Activated CD4-positive, CD25-positive, alpha-beta regulatory T cell treated with anti-CD3 and anti-CD28 coated beads, Interleukin-2, amount 50 U/mL, for 16 hours (primary cell): ENCODE data around the gene EEF2K.
"Not testable (repeated sequence)": the region's sequence is repeated elsewhere in the genome, so short reads cannot be mapped to it uniquely, and the experiment has no call there.

ENCODE experiments used
- DNase-seq: peaks from one replicate; pipeline ENCODE4 v3.0.0-alpha.2; 2020; ENCODE audit warnings: low read depth, low spot score

Gene EEF2K

DNA sequence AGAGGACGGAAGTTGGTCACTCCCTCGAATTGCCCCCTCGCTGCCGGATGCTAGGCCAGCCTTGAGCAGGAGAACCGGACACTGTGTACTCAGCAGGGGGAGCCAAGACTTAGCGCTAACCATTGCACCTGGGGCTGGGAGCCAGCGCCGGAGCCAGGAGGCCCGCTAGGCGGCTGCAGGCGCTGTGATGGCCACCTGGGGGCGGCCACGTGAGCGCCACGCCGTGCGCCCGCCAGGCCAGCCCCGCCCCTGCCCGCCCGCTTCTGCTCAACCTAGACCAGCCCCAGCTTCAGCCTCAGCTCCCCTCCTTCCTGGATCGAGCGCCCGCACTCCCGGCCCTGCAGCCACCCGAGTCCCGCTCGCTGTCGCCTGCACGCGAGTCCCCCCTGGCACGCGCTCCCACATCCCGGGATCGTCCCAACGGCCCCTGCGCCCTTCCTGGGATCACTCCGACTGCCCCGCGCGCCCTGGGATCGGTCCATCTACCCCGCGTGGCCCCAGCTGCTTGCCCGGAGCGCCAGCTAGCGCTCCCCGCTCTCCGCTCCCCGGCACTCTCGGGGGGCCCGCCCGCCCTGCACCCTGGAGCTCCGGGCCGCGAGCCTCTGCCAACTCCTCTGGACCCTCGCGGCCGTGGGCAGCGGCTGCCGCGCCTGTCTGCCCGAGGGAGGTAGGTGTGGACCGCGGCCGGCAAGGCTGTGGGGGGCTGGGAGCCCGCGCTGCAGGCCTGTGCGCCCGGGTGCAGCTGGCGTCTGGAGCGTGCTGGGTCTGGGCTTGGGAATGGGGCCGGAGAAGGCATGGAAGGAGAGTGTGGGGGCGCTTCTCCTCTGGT lies at the start of gene EEF2K:
Gene EEF2K, plus strand, starts transcription at position 266 of the 829 bp plus-strand sequence. CDS start 19,452 bp downstream, outside the sequence.
- DNase-seq, result peak; percentile 45

DNA sequence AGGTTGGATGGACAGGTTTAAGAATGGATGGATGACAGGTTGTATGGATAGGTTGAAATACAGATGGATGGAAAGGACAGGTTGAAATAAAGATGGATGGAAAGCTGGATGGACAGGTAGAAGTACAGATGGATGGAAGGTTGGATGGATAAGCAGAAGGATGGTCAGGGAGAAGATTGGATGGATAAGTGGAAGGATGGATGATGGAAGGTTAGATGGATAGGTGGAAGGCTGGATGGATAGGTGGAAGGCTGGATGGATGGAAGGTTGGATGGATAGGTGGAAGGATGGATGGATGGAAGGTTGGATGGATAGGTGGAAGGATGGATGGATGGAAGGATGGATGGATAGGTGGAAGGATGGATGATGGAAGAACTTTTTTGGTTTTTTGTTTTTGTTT lies 44.7 kb upstream of the EEF2K start:
- DNase-seq, result no peak

DNA sequence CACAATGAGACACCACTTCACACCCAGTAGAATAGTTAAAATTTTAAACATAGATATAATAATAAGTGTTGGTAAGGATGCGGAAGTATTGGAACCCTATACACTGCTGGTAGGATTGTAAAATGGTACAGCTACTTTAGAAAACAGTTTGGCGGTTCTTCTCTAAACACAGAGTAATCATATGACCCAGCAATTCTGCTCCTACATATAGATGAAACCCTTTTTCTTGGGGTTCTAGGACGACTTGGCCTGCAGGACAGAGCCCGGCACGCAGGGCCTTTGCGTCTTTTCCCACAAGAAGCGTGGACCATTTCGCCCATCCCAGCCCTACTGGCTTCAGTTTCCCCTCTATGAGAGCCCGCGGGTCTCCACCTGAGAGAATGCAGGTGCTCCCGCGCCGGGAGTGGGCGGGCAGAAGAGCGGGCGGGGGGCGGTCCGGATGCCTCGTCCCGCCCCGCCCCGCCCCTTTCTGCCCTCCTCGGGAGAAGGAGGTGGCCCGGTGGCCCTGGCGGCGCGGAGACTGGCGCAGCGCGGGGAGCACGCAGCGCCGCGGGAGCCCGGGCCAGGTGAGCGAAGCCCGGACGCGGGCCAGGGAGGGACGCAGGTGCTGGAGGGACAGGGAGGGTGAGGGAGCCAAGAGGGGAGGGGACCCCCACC lies 44.0 kb upstream of the EEF2K start, which contains the start of gene SDR42E2:
Gene SDR42E2, plus strand, starts transcription at position 508 of the 657 bp plus-strand sequence. CDS start 3,077 bp downstream, outside the sequence.
- DNase-seq, result no peak

DNA sequence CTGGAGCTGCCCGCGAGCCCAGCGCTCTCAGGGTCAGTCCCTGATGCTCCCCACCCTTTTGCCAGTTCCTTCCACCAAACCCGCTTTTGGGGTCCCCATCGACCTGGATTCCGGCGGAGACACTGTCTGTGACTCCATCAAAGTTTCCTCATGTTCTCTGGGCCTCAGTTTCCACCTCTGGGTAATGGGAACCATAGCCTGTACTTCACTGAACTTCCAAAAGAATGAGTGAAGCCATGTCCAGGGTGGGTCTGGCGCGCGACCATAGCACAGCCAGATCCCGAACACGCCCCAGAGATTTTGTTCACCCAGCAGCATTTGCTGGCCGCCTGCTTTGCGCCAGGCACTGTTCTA lies 43.4 kb upstream of the EEF2K start:
- no peak for DNase-seq

DNA sequence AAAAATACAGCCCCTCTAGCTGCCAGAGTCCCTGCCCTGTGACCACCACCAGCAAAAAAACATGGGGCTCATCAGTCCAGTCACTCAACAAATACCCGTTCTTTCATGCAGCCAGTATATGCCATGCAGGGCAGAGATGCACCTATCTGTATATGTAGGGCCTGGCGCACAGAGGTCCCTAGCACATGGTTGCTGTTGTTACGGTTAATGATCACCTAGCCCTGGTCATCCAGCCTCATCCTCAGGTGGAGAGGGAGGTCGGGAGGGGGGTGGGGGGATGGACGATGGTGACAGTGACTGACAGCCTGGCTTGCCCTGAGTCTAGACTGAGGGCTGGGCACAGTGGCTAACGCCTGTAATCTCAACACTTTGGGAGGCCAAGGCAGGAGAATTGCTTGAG lies 42.3 kb upstream of the EEF2K start:
- DNase-seq, result no peak

DNA sequence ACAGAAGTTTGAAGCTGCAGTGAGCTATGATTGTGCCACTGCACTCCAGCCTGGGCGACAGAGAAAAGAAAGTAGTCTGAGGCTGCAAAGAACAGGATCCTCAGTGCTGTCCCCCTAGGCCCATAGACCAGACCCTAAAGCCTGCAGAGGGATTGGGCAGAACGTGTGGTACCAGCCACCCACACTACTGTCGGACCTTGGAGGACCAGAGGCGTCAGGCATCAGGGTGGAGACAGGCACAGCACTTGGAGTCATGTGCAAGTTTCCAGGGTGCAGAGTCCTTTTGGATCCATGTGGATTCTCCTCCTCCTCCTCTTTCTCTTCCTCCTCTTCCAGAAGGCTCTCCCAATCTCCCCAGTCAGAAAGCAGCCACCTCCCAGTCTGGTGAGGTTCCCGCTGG lies 41.6 kb upstream of the EEF2K start:
- DNase-seq, result no peak

DNA sequence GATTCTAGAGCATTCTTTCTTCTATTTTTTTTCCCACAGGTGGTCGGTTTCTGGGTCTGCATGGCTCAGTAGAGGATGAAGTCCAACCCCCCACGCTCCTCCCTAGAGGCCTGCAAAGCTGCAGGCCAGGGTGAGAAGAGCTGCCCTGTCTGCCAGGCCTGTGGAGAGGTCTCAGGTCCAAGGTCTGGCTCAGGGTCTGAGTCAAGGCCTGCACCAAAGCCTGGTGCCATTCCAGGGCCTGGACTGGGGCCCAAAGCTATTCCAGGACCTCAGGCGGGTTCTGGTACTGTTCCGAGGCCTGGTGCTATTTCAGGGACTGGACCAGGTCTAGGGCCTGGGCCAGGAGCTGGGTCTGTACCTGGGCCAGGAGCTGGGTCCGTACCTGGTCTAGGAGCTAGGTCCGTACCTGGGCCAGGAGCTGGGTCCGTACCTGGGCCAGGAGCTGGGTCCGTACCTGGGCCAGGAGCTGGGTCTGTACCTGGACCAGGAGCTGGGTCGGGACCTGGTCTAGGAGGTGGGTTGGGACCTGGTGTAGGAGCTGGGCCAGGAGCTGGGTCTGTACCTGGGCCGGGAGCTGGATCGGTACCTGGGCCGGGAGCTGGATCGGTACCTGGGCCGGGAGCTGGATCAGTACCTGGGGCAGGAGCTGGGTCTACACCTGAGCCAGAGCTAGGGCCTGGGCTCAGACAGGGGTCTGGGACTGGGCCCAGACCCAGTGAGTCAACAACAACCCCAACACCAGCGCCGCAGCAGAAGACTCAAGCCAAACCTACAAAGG lies 40.4 kb upstream of the EEF2K start:
- DNase-seq, result no peak

DNA sequence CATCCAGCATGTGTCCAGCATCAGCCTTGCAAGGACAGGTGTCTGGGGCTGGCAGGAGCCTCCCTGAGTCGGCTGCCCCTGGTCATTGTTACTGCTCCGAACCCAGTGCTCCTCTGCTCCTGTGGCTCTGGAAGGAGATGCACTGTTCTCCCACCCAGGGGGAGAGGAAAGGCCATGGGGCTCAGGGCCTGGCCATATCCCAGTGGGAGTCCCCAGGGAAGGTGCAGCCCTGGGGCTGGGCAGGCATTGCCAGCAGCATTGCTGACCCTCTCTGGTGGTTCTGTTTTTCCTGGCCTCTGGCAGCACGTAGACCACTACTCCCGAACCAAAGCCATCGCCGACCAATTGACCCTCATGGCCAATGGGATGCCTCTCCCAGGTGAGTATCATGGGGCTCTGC lies 34.1 kb upstream of the EEF2K start:
- DNase-seq, result no peak

DNA sequence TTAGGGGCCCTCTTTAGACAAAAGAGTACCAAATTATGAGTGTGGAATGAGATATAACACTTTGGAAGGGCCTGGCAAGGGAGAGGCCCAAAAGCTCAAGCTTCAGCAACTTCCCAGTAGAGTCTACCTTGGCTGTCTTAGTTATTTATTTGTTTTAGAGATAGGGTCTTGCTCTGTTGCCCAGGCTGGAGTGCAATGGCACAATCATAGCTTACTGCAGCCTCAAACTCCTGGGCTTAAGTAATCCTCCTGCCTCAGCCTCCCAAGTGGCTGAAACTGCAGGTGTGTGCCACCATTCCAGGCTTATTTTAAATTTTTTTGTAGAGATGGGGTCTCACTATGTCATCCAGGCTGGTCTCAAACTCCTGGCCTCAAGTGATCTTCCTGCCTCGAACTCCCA lies 33.4 kb upstream of the EEF2K start:
- not testable (repeated sequence) for DNase-seq

DNA sequence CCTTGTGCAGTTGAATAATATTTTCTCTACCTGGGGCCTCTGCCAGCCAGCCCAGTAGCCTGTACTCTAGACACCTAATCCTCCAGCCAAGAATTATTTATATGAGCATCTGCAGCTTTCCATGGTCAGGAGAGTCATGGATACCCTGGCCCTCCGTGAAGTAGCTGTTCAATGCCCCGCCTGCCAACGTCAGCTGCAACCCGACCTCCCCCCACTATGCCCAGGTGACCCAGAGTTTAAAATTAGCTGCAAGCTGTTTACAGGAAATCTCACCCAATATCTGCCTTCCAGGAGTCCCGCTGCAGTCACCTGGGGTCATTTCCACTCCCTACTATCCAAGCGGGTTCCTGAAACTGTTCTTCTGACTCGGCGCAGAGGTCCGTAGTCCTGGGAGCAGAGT lies 31.4 kb upstream of the EEF2K start:
- DNase-seq, result no peak

DNA sequence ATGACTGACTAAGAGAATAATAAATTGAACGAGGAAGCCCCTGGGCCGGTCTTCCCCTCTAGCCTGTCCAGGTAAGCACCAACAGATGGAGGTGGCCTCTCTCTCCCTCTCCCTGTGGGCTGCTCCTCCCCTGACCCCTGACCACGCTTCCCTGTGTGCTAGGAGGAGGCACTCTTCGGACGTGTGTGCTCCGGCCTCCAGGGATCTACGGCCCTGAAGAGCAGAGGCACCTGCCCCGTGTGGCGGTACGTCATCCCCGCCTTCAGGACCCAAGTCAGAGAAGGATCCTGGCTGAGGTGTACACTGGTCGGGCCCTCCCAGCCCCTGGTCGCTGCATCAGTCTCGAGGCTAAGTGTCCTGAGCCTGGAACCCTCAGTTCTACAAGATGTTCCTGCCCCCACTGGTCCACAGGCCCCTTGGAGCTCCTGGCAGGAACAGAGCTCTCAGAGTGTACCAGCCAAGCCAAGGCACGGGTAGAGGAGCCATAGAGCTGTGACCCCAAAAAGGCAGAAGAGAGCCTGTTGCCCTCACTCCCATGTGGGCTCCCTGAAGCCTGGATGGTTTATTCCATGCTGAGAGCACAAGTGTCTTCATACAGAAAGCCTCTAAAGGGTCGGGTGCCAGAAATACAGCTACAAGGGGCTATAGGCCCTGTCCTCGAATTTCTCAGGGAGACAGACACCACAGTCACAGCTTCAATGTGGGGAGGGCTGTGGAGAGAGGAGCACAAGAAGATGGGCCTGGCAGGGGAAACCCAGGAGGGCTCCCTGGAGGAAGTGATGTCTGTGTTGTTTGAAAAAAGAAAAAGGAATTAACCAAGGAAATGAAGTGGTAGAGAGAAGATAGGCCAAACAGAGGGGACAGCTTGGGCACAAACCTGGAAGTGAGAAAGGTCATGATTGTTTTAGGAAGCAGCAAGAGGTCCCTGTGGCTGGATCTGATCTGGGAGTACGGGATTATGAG lies 27.8 kb upstream of the EEF2K start:
- no peak for DNase-seq

DNA sequence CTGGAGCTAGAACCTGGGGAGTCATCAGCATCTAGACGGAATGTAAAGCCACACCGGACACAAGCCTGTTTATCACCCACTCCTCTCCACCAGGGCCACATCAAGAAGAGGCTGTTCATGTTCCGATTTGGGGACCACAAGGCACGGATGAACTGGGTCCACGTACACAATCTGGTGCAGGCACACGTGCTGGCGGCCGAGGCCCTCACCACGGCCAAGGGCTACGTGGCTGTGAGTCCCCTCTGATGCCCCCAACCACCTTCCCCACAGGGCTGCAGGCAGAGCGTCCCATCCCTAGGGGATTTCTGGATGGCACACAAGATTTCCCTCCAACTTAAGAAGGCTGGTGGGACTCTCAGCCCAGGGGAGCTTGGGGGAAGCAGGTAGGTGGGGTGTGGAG lies 24.7 kb upstream of the EEF2K start:
- DNase-seq, result no peak

DNA sequence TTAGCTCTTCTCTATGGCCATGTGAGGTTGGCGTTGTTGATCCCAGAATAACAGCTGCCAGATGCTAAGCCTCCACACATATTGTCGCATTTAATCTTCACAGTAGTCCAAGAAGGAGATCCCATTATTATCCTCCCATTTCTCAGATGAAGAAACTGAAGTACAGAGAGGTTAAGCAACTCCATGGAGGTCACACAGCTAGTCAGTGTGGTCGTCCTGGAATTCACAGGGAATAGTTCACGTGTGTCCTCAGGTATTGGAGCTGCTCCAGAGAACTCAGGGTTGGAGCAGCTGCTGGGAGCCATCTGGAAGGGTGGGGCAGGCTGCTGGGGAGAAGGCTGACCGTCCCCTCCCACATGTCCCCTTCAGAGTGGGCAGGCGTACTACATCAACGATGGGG lies 24.2 kb upstream of the EEF2K start:
- DNase-seq, result no peak

DNA sequence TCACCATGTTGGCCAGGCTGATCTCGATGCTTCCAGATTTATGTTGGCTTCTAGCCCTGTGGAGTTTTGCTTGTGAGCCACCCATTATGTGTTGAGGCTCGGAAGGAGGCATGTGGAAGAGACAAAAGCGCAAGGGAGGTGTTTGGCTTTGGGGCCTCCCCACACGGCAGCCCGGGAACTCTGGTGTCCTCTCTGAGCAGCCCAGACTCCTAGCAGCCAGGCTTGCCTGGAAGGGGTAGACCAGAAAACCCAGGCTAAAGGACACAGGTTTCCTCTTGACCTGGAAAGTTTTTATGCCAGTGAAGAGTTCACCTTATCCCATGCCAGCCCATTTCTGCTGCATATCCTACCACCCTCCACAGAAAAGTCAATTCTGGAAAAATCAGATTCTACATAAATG lies 22.7 kb upstream of the EEF2K start:
- no peak for DNase-seq

DNA sequence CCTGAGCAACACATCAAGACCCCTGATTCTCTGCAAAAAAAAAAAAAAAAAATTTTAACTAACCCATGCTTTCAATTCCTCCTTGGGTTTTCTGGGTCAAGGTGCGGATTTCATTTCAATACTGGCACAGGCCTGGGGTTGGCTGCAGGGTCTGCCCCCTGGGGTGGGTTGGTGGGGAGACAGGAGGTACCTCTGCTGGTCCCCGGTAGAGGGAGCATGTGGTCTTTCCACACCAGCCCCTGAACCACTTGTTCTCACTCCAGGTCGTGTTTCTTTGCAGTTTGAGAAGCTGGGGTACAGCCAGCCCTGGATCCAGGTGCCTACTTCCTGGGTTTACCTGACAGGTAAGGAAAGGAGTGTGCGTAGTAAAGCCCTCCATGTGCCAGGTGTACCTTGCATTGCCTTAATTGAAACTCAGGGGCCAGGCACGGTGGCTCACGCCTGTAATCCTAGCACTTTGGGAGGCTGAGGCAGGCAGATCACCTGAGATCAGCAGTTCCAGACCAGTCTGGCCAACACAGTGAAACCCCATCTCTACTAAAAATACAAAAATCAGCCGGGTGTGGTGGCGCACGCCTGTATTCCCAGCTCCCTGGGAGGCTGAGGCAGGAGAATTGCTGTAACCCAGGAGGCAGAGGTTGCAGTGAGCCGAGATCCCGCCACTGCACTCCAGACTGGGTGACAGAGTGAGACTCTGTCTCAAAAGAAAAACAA lies 22.0 kb upstream of the EEF2K start:
- DNase-seq, result no peak

DNA sequence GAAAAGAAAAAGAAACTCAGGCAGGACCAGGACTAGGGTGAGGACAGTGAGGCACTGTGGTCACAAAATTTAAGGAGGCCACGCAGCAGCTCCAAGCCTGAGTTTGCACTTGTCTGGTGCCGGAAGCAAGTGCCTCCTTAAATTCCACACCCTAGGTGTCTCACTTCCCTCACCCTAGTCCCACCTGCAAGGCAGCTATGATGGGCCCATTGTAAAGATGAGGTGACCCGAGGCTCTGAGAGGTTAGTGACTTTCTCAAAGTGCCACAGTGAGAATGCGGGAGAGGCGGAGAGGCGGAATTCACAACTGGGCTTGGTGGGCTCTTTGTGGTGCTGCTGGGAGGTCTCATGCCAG lies 21.5 kb upstream of the EEF2K start:
- DNase-seq, result no peak

DNA sequence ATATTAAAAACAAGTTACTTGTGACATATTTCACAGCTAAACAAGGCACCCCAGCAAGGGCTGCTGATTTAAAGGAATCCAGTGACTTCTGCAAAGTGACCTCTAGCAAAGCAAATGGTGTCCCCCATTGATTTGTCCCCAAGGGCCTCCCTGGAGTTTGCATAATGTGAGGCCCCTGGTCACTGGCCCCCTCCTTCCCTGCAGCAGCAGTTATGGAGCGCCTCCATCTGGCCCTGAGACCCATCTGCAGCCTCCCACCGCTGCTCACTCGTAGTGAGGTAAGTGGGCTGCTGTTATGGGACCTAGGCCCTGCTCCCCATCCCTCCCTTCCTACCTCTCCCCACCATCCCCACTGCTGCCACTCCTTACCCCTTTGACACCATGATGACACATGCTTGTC lies 19.6 kb upstream of the EEF2K start:
- no peak for DNase-seq

DNA sequence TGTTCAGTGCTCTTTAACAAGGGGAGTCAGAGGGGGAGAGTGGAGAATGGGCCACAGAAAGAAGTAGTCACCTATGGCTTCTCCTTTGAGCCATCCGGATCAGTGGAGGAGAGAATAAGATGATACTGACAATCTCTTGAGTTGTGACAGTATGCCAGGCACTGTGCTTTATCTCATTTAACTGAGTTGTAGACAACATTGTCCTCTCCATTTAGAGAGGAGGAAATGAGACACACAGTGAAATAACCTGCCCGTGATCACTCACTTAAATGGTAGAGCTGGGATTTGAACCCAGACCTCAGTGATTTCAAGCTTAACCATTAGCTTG lies 17.8 kb upstream of the EEF2K start:
- DNase-seq, result no peak

DNA sequence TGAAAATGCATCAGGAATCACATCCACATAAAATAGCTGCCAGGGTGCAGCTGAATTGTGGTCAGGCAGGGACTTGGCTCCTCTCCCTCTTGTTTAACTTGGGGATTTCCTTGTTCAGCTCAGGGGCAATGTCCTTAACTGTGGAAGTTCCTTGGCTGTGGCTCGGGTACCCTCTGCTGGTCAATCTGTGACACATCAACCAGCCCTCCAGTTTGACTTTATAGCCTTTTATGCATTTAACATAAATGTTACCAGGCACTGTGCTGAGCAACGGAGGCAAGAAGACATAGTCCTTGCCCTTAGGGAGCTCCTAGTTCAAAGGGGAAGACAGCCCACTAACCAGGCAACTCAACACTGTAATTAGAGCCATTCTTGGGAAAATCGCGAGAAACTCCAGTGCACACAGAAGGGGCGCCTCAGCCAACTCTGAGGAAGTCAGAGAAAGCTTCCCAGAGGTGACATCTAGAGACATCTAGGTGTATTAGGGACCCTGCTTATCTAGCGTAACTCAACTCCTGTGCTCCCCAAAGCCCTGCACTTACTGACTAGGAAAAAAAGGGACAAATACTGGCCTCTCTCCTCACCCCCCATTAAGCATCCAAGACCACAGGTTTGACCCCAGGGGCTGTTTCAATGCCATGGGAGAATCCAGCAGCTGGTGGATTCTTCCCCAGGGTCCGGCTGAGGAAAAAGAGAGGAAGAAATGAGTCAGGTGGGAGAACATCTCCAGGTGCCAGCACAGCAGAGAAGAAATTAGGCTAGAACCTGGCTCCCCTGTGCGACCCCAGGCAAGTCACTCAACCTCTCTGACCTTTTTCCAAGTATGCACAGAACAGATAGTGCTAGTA lies 17.3 kb upstream of the EEF2K start:
- peak; percentile 43 for DNase-seq
